Bronchial epithelial cell (primary cell): Measurements from ENCODE around the gene PPARD. TPM values are rescaled to one million over a fixed set of nuclear protein-coding genes. Genes with fewer than 3 reads are reported as not detected.

Experiments used
- DNase-seq: peaks from one replicate; pipeline ENCODE4 v3.0.0-alpha.2; 2010; ENCODE audit warnings: low read depth
- FAIRE-seq: peaks from 2 replicates; lab custom pipeline; 2011; peaks lifted over from hg19 to GRCh38; lab: Jason Lieb, UNC
- H3K27me3 ChIP-seq: 2 replicates; pipeline ENCODE4 v1.5.1; 2011; ENCODE audit warnings: low read length; ENCODE audit not compliant: control insufficient read depth, insufficient read depth
- H3K36me3 ChIP-seq: 2 replicates; pipeline ENCODE4 v1.5.1; 2011; ENCODE audit warnings: low read length; ENCODE audit not compliant: control insufficient read depth, insufficient read depth
- H3K4me3 ChIP-seq: 2 replicates; pipeline ENCODE4 v1.5.1; 2011; ENCODE audit warnings: mild to moderate bottlenecking, low read depth, low read length, control low read depth
- total RNA-seq: library from RNA; depleted of rRNA; stranded (reverse); fragments of >200 nt; gene quantifications from 2 replicates; pipeline ENCODE4 v1.2.1, GENCODE V29; 2014
- TF ChIP-seq, protein P1 (sequence below): IDR thresholded peaks from 2 replicates; pipeline ENCODE4 v1.5.1; 2011; ENCODE audit warnings: mild to moderate bottlenecking, moderate library complexity, low read length, control low read depth, inconsistent platforms; ENCODE audit not compliant: insufficient read depth, severe bottlenecking

PPARD gene
- total RNA-seq, 1 donor from 2014 or later = 10.3 TPM

DNA sequence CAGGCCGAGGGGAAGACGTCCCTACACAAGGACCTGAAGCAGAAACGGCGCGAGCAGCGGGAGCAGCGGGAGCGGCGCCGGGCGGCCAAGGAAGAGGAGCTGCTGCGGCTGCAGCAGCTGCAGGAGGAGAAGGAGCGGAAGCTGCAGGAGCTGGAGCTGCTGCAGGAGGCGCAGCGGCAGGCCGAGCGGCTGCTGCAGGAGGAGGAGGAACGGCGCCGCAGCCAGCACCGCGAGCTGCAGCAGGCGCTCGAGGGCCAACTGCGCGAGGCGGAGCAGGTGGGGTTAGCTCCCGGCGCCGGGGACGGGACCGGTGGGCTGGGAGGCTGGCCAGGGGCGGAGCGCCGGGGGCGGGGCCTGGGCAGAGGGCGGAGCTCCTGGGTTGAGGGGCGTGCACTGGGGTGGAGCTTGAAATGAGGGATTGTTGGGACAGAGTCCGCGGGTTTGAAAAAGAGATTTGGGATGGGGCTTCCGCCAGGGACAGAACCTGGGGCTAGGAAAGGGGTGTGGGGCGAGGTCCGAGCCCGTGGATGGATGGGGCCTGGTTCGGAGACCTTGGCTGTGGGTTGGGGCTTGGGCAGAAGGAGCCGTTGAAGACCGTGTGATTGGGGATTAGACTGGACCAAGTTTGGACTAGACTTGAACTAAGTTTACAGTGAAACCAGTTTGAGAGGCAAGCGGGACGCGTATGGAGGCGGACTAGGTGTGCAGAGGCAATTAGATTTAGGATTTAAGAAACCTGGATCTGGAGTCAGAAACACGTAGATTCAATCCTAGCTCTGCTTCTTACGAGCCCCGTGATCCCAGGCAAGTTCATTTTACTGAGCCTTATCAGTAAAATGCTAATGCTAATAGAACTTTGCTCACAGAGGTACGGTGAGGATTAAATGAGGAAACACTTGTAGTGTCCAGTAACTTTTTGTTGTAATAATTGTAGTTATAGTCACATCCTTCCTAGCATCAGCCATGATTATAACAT is 23.9 kb upstream of the PPARD start:
- Histone ChIP-seq H3K36me3 (peaks cover 25% of the 10 kb centered on the region), H3K27me3 (no peaks in the 10 kb centered on the region), H3K4me3 (peak overlapping the region; percentile 39)
- FAIRE-seq = no peak
- TF ChIP-seq, protein P1, sequence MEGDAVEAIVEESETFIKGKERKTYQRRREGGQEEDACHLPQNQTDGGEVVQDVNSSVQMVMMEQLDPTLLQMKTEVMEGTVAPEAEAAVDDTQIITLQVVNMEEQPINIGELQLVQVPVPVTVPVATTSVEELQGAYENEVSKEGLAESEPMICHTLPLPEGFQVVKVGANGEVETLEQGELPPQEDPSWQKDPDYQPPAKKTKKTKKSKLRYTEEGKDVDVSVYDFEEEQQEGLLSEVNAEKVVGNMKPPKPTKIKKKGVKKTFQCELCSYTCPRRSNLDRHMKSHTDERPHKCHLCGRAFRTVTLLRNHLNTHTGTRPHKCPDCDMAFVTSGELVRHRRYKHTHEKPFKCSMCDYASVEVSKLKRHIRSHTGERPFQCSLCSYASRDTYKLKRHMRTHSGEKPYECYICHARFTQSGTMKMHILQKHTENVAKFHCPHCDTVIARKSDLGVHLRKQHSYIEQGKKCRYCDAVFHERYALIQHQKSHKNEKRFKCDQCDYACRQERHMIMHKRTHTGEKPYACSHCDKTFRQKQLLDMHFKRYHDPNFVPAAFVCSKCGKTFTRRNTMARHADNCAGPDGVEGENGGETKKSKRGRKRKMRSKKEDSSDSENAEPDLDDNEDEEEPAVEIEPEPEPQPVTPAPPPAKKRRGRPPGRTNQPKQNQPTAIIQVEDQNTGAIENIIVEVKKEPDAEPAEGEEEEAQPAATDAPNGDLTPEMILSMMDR = no peak
- peak; percentile 50 for DNase-seq

DNA sequence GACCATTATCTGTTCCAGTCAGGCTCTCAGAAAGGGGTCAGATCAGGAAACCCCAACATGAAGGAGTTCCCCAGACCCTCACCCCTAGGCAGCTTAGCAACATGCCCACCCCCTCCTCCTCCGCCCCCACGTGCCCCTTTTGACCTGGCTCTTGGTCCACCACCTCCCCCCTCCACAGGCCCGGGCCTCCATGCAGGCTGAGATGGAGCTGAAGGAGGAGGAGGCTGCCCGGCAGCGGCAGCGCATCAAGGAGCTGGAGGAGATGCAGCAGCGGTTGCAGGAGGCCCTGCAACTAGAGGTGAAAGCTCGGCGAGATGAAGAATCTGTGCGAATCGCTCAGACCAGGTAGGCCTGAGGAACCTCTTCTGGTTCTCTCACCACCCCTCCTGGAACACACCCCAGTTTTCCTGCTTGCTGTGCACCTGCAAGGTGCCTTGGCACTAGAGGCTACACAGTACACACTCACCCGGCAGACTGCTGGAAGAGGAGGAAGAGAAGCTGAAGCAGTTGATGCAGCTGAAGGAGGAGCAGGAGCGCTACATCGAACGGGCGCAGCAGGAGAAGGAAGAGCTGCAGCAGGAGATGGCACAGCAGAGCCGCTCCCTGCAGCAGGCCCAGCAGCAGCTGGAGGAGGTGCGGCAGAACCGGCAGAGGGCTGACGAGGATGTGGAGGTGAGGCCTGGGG is 22.9 kb upstream of the PPARD start:
- TF ChIP-seq, protein P1 = no peak

DNA sequence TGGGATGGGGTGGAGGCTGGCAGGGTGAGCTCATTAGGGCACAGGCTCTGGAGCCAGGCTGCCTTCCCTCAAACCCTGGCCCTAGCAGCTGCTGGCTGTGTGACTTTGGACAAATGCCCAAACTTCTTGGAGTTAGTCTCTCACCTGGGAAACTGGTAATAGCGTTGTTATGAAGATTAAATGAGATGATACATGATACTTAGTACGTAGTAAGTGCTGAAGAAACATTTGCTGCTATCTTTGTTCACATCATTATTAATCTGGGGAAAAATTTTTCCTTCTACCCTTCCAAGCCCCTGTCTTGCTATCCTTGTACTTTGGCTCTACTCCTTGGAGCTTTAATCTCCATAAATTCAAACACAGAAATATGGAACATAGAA is 22.3 kb upstream of the PPARD start:
- H3K4me3 ChIP-seq = no peak overlapping the region
- H3K27me3 ChIP-seq = no peaks in the 10 kb centered on the region
- H3K36me3 ChIP-seq = peaks cover 25% of the 10 kb centered on the region
- no peak for DNase-seq
- FAIRE-seq = no peak
- TF ChIP-seq, protein P1 = no peak

More for the DNA sequence above, 22.9 kb upstream of the PPARD start:
- DNase-seq (no peak), FAIRE-seq (no peak)
- H3K36me3 ChIP-seq = peaks cover 25% of the 10 kb centered on the region
- H3K4me3 ChIP-seq = no peak overlapping the region
- H3K27me3 ChIP-seq = no peaks in the 10 kb centered on the region

DNA sequence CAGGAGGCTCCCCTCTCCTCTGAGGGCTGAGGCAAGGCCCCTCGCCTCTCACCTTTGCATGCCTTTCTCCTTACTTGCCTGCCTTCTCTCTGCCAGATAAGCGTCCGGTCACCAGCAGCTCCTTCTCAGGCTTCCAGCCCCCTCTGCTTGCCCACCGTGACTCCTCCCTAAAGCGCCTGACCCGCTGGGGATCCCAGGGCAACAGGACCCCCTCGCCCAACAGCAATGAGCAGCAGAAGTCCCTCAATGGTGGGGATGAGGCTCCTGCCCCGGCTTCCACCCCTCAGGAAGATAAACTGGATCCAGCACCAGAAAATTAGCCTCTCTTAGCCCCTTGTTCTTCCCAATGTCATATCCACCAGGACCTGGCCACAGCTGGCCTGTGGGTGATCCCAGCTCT is 21.3 kb upstream of the PPARD start:
- FAIRE-seq (no peak), DNase-seq (no peak)
- Histone ChIP-seq H3K36me3 (peaks cover 25% of the 10 kb centered on the region), H3K4me3 (no peak overlapping the region), H3K27me3 (no peaks in the 10 kb centered on the region)
- TF ChIP-seq, protein P1 = no peak

DNA sequence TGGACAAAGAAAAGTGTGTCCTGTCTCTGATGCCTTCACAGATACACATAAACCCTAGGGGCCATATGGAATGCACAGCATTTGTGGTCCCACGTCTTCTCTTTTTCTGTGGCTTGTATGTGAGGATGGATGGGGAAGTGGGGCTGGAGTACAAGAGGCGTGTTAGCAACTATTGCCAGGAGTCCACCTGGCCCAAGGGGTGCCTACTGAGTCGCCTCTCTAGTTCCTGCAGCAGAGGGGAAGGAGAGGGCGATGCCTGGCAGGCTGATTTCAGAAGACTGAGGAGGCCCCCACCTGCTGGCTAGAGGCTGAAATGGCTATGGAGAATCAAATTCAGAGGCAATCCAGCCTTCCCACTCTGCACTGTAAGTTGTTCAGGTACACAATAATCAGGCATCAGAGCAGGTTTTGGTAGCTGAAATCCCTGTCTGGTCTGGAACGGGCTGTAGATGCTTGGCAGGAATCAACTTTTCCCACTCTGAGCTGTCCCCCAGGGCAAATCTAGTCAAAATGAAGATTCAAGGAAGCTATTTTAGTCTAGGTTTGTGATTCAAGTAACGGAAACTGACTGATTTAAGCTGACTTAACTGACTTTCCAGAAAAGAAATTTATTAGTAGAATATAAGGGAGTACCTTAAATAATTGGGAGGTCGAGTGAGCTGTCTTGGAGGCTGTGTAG is 14.9 kb upstream of the PPARD start:
- no peak overlapping the region for H3K4me3 ChIP-seq
- TF ChIP-seq, protein P1 = peak; percentile 70
- DNase-seq (peak; percentile 50), FAIRE-seq (no peak)
- no peaks in the 10 kb centered on the region for H3K27me3 ChIP-seq
- peaks cover 2% of the 10 kb centered on the region for H3K36me3 ChIP-seq
